HEK293T (cell line): Measurements from ENCODE around the gene SMC5.

Source experiments
- ARNT ChIP-seq: fragments of 450-650 bp; IDR thresholded peaks from 2 replicates; pipeline ENCODE4 v1.6.1; 2017; ENCODE audit warnings: mild to moderate bottlenecking
- FOXM1 ChIP-seq: fragments of 450-650 bp; IDR thresholded peaks from 2 replicates; pipeline ENCODE4 v1.6.1; 2017; ENCODE audit warnings: mild to moderate bottlenecking, borderline replicate concordance
- TARDBP ChIP-seq: fragments of 450-650 bp; IDR thresholded peaks from 2 replicates; pipeline ENCODE4 v1.6.1; 2016

GRCh38 chr9:70220216-70220615 lies 38.6 kb upstream of the SMC5 start:
- TF ChIP-seq FOXM1 (no peak), TARDBP (no peak), ARNT (no peak)
